HPDE6-E6E7 (cell line): ENCODE results near the gene GALNT18.

ENCODE experiments used
- DNase-seq: peaks from one replicate; pipeline ENCODE4 v3.0.0; 2011; ENCODE audit warnings: missing footprints; ENCODE audit errors: extremely low spot score

The GALNT18 gene

DNA sequence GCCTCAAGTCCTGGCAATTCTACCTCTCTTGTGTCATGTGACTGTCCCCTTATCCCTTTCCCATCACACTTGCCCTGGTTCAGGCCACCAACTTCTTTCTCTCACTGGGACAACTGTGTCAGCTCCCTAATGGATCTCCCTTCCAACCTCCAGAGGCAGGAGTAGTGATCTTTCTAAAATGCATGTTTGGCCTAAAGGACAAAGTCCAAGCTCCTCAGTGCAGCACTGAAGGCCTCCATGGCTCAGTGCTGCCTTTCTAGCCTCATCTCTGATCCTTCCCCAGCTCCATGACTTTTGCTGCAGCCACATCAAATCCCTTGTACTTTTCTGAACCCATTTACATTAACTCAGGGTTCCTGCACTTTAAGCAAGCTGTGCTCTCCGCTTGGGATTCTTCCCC lies 349.6 kb downstream of the GALNT18 start:
- DNase-seq: no peak

DNA sequence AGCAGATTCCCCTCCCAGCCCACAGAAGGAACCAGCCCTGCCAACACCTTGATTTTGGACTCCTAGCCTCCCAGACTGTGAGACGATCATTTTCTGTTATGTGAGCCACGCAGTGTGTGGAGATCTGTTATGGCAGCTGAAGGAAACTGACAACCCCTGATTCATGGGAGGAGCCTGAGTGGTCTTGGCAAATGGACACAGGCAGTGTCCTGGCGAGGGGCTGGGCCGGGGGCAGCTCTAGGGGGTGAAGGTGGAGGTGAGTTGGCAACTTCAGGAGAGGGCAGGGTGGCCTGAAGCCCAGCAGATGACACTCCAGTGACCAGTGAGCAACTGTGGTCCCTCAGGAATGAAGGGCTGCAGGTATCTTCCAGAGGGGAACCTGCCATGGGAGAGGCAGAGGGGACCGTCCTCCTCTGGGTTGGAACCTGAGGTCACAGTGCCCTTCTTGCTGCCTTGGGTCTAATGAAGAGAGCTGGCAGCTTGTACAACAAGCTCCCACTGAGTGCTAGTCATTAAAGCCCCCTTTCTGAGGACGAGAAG lies 351.5 kb downstream of the GALNT18 start:
- no peak for DNase-seq

DNA sequence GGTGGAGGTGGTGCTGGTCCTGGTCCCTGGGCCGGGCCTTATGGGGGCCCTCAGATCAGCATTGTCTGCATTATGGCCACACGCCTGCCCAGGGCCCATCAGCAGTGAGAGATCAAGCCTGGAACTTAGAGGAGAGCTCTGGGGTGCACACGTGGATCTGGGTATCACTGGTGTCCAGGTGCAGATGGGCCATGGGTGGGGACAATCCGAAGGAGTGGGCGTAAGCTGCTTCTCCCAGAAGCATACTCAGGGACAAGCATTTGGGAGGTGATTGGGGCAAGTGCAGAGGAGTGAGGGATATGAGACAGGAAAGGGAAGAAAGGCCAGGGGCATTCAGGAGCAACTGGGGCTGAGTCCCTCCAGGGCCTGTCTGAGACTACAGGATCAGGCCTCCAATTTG lies 353.1 kb downstream of the GALNT18 start:
- DNase-seq: no peak

DNA sequence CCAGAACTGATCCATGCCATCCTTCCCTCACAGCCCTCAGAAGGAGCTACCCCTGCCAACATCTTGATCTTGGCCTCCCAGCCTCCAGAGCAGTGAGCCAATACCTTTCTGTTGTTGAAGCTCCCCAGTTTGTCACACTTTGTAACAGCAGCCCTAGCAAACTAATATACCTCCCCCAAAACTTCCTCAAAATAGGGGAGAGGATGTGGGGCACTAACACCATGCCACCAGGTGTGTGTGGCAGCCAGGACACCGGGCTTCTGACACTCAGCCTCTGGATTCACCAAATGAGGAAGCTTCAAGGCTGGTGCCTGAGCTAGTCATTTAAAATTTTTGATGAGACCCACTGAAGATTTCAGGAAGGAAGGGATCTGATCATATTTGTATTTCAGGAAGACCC lies 353.7 kb downstream of the GALNT18 start:
- no peak for DNase-seq

DNA sequence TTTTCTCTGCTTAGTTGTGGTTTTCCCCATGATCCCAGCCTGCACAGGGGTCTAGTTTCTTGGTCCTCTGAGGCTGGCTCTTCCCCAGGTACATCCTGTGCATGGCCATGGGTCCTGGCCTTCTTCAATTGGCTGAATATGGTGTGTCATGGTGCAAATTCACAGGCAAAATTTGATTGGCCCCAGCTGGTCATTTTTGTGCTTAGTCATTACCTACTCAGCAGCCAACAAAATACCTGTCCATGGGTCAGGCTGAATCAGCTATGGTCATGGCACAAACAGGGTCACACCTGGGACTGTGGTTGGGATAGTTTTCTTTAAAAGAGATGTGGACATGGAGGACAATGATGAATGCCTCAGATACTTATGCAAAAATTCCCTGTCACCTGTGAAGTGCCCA lies 354.5 kb downstream of the GALNT18 start:
- peak; percentile 23 for DNase-seq

DNA sequence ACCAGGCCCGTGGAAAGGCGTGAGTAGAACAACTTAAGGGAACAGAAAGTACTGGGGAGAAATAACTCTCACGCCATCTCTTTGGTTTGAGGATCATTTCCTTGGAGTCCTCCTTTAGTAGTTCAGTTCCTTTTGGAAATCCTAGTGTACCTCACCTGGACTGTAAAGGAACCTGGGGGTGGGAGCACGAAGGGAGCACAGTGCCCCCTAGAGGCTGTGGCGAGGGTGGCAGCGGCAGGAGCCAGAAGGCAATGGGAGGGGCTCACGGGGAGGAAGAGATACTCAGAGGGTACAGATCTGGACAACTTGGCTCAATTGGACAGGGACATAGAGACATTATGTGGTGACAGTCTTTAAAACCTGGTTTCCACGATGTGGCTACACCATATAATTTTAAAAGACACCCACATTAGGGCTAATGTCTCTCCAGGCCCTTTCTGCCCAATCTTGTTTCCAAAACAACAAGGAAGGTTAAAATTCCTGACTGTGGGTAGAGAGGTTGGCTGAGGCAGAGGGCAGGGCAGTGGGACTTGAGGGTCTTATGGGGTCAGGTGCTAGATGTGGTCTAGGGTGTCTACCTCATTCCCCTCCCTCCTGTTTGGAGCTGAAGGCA lies 355.7 kb downstream of the GALNT18 start:
- peak; percentile 70 for DNase-seq

DNA sequence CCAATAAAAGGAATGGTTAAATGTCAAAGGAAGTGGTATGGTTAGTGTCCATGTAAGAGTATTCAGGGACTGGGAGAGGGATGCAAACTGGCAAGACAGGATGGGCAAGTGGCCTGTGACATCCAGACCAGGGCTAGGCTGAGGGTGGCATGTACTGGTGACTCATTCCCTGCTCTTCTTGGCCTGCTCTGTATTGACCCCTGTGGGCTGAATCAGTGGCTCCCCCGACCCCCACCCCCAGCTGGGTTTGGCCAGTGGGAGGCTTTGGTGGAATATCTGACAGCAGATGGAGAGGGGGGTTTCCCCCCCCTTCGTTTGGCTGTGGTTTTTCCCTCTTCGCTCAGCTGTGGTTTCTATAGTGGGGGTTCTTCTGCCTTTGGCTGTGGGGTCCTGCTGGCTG lies 356.5 kb downstream of the GALNT18 start:
- no peak for DNase-seq

DNA sequence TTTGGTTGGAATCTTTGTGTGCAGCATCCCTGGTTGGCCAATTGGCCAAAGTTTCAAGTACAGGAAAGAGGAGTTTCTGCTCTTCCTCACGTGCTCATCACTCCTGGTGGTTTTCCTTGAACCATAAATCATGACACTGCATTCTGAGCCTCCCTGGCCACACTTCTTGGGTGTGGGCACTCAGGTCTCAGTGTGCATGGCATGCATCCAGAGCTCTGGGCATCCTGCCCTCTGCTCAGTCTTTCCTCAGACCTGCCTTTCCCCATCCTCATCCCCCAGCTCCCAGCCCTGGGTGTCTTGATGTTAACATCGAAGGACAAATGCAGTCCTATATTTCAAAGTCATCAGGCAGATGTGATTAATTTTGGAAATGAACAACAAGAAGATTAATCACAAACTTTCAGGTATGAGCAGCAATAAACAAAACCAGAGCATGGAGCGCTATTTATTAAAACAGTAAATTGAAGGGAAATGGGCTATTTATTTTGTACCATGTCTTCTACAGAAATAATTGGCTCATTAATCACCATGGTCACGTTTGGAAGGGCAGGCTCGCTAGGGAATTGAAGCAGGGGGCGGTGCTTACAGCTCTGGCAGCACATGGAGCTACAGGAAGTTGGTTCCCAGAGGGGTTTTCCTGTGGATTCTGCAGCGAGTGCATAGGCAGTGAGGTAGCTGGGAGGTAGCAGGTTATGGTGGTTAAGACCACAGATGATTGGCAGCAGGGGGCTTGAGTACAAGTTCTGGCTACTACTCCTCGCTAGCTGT lies 358.4 kb downstream of the GALNT18 start:
- no peak for DNase-seq

DNA sequence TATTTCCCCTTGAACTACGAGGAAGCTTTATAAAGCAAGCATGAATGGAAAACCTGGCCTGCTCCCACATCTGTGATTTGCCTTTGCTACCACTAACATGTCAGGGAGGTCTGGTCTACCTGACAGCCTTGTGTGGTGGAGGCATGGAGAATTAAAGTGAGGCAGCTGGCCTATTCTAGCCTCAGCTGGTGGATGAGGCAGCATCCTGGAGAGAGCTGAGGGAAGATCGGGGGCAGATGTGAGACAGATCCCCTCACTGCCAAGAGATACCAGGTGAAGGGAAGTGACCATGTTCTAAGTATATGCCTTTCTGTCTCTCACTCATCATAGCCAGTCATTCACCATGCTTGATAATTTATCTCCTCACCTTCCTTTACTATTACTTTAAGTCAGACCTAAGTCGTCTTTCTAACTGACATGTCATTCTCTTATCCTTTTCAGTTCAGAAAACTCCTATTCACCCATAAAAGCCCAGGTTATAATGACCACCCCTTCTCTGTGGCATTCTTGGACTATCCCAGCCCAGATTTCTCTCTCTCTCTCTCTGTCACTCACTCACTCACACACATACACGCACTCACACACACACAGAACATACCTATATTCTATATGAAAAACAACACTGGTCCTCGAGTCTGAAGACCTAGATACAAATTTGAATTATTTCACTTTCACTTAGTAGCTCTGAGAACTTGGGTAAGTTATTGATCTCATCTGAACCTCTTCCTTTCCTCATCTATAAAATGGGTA lies 359.5 kb downstream of the GALNT18 start:
- DNase-seq: no peak

DNA sequence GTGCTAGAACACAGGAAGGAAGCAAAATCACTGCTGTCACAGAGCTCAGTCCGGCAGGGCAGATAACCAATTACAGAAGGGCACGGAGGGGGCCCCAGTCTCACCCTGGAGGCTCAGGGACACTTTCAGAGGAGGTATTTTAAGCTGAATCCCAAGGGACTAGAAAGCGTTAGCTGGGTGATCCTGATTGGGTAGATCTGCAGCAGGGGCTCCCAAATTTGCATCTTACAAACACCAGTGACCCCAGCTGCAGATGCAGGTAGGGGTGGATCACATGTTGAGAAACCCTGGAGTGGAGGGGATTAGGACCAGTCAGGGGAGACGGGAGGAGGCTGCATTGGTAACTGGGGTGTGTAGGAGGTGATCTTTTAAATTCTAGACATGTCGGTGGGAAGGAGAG lies 360.2 kb downstream of the GALNT18 start:
- DNase-seq: no peak

DNA sequence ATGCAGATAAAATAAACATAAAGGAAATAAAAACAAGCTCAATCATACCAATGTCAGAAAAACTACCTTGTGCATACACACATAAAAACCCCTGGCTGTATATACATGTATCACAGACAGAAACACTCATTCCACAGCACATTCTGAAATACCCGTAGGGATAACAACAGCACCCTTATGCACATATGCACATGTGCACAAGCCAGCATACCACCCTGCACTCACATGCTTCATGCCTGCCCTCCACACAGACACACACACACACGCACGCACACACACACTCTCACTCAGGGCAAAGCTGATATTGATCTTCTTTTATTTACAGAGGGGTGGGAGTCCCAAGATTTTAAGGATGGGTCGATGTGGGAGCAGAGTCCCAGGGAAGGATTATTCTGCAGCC lies 360.9 kb downstream of the GALNT18 start:
- no peak for DNase-seq

DNA sequence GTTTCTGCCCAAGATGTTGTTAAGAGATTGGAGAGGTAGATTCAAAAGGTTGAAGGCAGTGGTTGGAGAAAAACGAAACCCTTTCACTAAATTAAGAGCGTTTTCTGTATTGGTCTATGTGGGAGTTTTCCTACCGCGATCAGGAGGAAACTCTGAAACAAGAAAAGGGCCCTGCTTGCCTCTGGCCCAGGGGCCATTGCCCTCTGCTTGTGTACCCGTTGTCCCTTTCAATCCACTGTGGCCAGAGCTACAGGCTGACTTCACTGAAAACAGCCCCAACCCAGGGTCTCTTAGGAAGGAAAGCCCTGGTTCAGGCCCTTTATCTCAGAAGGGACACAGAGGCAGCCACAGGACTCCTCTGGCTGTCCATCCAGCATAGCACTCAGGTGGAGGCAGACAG lies 367.8 kb downstream of the GALNT18 start:
- DNase-seq: no peak

DNA sequence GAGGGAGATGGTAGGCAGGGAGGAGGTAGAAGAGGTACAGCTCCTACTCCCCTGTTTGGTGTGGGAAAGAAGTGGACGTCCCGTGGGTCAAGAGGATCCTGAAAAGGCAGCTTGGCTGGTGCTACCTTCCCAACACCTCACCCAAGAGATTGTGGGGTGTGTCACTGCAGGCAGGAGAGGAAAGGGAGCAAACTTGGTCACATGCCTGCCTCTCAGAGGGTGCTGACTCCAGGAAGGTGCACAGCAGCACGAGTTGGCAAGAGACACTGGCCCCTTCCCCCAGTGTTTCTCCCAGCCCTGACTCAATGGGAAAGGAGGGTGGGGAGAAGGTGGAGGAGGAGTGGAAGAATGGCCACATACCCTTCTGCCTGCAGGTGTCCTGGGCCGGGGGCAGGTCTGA lies 368.3 kb downstream of the GALNT18 start:
- DNase-seq: no peak

DNA sequence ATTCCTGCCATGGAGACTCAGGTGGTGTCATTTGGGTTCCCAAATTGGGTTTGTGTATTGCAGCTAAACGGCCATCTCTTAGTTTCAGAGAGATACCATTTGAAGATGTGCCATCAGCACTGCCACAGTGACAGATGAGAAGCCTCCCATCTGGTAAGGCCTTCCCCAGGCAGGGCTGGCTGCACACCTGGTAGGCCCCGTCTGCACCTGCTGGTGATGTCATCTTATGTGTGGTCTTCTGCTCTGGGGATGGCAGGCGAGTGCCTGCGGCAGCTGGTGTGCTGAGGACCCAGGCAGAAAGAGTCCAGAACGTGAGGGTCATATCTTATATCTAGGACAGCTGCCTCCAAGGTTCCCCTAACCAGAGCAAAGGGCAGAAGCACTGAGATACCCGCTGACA lies 369.4 kb downstream of the GALNT18 start:
- DNase-seq: no peak

DNA sequence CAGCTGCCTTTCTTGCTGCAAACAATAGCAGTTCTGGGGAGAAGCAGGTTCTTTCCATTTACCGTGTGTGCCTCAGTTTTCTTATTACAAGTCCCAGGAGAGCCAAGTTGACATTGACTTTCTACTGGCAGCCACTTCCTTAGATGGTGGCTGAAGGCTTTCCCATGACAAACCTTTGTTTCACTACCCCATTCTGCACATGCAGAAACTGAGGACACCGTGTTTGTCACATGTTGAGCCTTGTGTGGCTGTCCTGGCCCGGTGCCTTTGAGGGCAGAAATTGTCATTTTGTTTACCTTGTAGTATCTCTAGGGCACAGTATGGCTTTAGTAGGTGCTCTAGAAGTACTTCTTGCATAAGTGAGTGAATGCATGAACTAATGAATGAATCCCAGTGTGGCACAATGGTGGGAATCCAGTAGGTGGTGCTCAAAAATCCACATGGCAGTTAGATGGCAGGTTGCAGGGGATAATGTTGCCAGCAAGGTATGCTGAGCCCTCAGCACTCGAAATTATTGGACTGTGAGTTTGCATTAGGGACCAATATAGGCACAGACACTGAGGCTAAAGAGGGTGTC lies 370.3 kb downstream of the GALNT18 start:
- DNase-seq: no peak

DNA sequence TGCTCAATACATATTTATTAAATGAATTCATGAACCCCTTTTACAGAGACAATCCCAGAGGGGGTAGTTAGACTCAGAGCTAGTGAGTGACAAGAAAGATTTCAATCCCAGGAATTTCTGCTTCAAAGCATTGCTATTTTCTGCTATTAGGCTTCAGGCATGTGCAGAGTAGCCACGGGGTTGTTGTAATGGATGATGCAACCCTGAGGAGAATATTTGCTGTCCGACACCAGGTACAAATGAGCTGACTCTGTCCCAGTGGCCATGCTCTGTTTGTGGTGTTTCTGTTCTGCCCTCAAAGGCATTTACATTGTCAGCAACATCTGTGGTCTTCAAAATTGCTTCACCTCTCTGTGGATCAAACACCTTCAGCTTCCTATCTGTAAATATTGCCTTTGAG lies 371.3 kb downstream of the GALNT18 start:
- DNase-seq: no peak

DNA sequence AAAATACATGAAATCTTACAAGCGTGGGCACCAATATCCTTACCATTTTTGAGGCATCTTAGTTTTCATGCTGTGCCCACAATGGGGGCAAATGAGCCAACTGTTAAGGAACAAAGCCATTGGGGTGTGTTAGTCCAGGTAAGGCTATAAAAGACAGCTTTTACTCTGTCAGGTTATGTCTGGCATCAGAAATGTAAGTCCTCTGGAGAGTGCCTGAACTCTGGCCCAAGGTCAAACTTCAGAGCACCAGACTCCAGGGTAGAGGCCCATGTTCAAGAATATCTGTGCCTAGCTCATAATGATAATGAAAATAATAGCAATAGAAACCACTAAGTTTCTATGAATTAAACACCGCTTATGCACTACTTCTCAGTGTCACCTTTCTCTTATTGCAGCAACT lies 374.2 kb downstream of the GALNT18 start:
- no peak for DNase-seq

DNA sequence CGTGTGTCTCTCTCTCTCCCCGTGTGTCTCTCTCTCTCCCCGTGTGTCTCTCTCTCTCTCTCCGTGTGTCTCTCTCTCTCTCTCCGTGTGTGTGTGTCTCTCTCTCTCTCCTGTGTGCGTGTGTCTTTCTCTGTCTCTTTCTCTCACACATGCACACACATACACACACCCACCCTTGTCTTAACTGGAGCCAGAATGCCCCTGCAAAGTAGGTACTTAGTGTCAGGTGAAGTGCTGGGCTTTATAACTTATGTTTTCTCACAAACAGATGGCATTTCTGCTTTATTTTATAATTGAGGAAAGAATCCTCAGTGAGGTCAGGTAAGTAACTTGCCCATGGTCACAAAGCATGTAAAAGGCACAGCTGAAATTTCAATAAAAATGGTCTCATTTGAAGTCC lies 374.7 kb downstream of the GALNT18 start:
- no peak for DNase-seq

DNA sequence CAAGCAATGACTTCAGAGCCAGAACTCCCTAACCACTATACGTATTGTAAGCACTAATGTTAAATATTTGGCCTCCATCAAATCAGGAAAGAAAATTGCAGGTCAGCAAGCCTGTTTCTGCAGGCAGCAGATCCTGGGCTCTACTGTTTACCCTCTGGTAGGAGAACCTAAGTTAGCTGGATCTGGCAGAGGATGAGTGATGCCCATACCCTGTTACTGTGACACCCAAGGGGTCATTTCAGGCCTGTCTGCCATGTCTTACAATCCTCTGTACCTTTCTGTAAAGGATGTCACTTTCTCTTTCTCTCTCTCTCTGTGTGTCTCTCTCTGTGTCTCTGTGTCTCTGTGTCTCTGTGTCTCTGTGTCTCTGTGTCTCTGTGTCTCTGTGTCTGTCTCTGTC lies 375.6 kb downstream of the GALNT18 start:
- no peak for DNase-seq

DNA sequence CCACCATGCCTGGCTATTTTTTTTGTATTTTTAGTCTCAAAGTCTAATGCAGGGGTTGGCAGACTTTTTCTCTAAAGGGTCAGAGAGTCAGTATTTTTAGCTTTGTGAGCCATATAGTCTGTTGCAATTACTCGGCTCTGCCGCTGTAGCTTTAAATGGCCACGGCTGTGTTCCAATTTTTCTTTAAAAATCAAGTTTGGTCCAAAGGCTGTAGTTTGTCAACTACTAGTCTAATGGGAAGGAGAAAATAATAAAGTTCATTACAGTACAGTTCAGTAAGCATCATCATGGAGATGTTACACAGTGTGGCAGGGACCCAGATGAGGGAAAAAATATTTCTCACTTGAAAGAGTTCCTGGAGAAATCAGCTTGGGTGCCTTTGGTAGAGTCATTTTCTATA lies 376.4 kb downstream of the GALNT18 start:
- no peak for DNase-seq

DNA sequence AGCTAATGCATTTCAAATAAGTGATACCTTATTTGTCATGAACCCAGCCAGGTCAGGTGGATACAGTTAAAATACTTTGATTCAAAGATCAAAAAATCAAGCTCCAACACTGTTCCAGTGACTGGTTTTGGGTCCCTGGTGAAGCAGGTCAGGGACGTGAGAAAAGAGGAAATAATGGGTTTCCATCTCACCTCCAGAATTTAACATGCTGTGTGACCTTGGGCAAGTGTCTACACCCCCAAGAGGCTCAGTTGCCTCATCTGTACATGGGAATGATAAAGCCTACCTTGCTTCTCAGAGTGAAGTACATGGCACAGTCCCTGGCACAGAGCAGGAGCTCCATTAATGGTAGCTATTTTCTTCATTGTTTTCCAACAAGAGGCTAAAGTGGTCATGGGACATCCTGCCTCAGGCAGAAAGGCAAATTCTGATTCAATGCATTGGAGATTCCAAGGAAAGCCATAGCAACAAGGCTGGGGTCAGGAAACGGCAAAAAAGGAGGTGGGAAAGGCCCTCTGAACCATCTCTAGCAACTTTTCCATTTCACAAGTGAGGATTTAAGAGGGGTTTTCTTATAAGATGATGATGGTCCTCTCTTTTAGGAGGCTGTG lies 377.2 kb downstream of the GALNT18 start:
- no peak for DNase-seq
